GM12874 (cell line): ENCODE measurements around the gene KRTAP10-2.

ENCODE experiments used
- CTCF ChIP-seq: IDR thresholded peaks from 2 replicates; pipeline ENCODE4 v1.5.1; 2011; ENCODE audit warnings: low read depth, mild to moderate bottlenecking, control low read depth, low read length, moderate library complexity; ENCODE audit not compliant: insufficient read depth

Gene KRTAP10-2

GRCh38 chr21:44564886-44565598 lies 13.7 kb upstream of the KRTAP10-2 start:
- TF ChIP-seq CTCF = no peak

GRCh38 chr21:44564099-44564498 lies 12.8 kb upstream of the KRTAP10-2 start:
- no peak for TF ChIP-seq CTCF

- no peak for TF ChIP-seq CTCF
Observed at GRCh38 chr21:44558695-44559094, 7.4 kb upstream of the KRTAP10-2 start, which contains the start of gene KRTAP10-3. Gene KRTAP10-3, minus strand, starts transcription at chr21:44558795. Its CDS starts 80 bp downstream, at chr21:44558715.

- no peak for TF ChIP-seq CTCF
Observed at GRCh38 chr21:44557491-44558328, 6.4 kb upstream of the KRTAP10-2 start.

GRCh38 chr21:44556879-44557278 lies 5.6 kb upstream of the KRTAP10-2 start:
- TF ChIP-seq CTCF = no peak

- TF ChIP-seq CTCF = no peak
Observed at GRCh38 chr21:44555200-44555875, 4.0 kb upstream of the KRTAP10-2 start.

GRCh38 chr21:44552681-44553080 lies 1.4 kb upstream of the KRTAP10-2 start:
- TF ChIP-seq CTCF = no peak
